ENCODE results near the gene COL11A1.

The COL11A1 gene

DNA sequence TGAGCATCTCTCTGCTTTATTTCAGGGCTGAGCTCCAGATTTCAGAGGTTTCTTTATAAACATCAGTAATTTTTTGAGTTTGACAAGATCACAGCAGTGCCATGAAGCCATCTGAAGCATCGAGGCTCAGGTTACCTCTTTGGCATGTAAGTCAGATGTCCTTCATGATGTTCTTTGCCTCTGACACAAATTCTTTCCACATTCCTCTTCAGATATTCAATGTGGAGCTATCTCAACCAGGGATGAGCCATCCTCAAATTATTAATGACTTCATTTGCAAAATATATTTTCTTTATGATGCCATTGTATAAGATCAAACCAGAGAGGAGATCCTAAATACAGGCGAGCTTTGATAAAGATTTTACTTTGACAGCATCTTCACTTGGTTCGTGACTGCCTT, 256.7 kb downstream of the COL11A1 start:
- TF ChIP-seq CTCF (IDR thresholded peaks at IDR 0.05; ENCODE audit: low read depth, low read length), result no peak
- TF ChIP-seq EZH2phosphoT487 (IDR thresholded peaks at IDR 0.05; ENCODE audit: low read depth), result no peak
- Histone ChIP-seq H3K9me3 (ENCODE audit: insufficient read depth, low read length) (no peaks in the 10 kb centered on the region), H3K4me1 (ENCODE audit: low read length) (no peaks in the 10 kb centered on the region), H4K20me1 (ENCODE audit: insufficient read depth, low read length) (no peaks in the 10 kb centered on the region), H3K4me2 (ENCODE audit: low read length) (no peak overlapping the region), H3K27me3 (ENCODE audit: low read depth, low read length) (no peaks in the 10 kb centered on the region), H3K27ac (ENCODE audit: low read length) (no peak overlapping the region), H3K4me3 (ENCODE audit: low read length) (no peak overlapping the region), H3K36me3 (replicated peaks; ENCODE audit: low read depth, low read length) (no peaks in the 10 kb centered on the region), H2AFZ (ENCODE audit: low read depth, low read length) (no peak overlapping the region), H3K9ac (ENCODE audit: low read length) (no peak overlapping the region), H3K79me2 (ENCODE audit: low read length) (no peaks in the 10 kb centered on the region)

- no peak overlapping the region for H3K9ac ChIP-seq (ENCODE audit: low read length)
- no peak overlapping the region for H3K4me3 ChIP-seq (ENCODE audit: low read length)
- H3K27ac ChIP-seq (ENCODE audit: low read length), result no peak overlapping the region
- H3K4me1 ChIP-seq (ENCODE audit: low read length), result no peaks in the 10 kb centered on the region
- H3K79me2 ChIP-seq (ENCODE audit: low read length), result no peaks in the 10 kb centered on the region
- no peaks in the 10 kb centered on the region for H3K27me3 ChIP-seq (ENCODE audit: low read depth, low read length)
- TF ChIP-seq EZH2phosphoT487 (IDR thresholded peaks at IDR 0.05; ENCODE audit: low read depth), result no peak
- TF ChIP-seq CTCF (IDR thresholded peaks at IDR 0.05; ENCODE audit: low read depth, low read length), result no peak
- H3K9me3 ChIP-seq (ENCODE audit: insufficient read depth, low read length), result no peaks in the 10 kb centered on the region
- H3K4me2 ChIP-seq (ENCODE audit: low read length), result no peak overlapping the region
- no peaks in the 10 kb centered on the region for H3K36me3 ChIP-seq (replicated peaks; ENCODE audit: low read depth, low read length)
- H4K20me1 ChIP-seq (ENCODE audit: insufficient read depth, low read length), result no peaks in the 10 kb centered on the region
- H2AFZ ChIP-seq (ENCODE audit: low read depth, low read length), result no peak overlapping the region
Measured at GRCh38 chr1:102842606-102843005, 265.7 kb downstream of the COL11A1 start.

GRCh38 chr1:102840741-102841140, 267.6 kb downstream of the COL11A1 start:
- Histone ChIP-seq H3K4me1 (ENCODE audit: low read length) (no peaks in the 10 kb centered on the region), H2AFZ (ENCODE audit: low read depth, low read length) (no peak overlapping the region), H3K9me3 (ENCODE audit: insufficient read depth, low read length) (no peaks in the 10 kb centered on the region), H3K4me2 (ENCODE audit: low read length) (no peak overlapping the region), H3K36me3 (replicated peaks; ENCODE audit: low read depth, low read length) (no peaks in the 10 kb centered on the region), H3K4me3 (ENCODE audit: low read length) (no peak overlapping the region), H3K27ac (ENCODE audit: low read length) (no peak overlapping the region), H3K79me2 (ENCODE audit: low read length) (no peaks in the 10 kb centered on the region), H4K20me1 (ENCODE audit: insufficient read depth, low read length) (no peaks in the 10 kb centered on the region), H3K27me3 (ENCODE audit: low read depth, low read length) (no peaks in the 10 kb centered on the region), H3K9ac (ENCODE audit: low read length) (no peak overlapping the region)
- no peak for TF ChIP-seq EZH2phosphoT487 (IDR thresholded peaks at IDR 0.05; ENCODE audit: low read depth)
- no peak for TF ChIP-seq CTCF (IDR thresholded peaks at IDR 0.05; ENCODE audit: low read depth, low read length)

- TF ChIP-seq EZH2phosphoT487 (IDR thresholded peaks at IDR 0.05; ENCODE audit: low read depth), result no peak
- TF ChIP-seq CTCF (IDR thresholded peaks at IDR 0.05; ENCODE audit: low read depth, low read length), result no peak
- Histone ChIP-seq H3K36me3 (replicated peaks; ENCODE audit: low read depth, low read length) (no peaks in the 10 kb centered on the region), H3K27ac (ENCODE audit: low read length) (no peak overlapping the region), H3K4me2 (ENCODE audit: low read length) (no peak overlapping the region), H3K9me3 (ENCODE audit: insufficient read depth, low read length) (no peaks in the 10 kb centered on the region), H3K9ac (ENCODE audit: low read length) (no peak overlapping the region), H3K4me3 (ENCODE audit: low read length) (no peak overlapping the region), H3K4me1 (ENCODE audit: low read length) (no peaks in the 10 kb centered on the region), H4K20me1 (ENCODE audit: insufficient read depth, low read length) (no peaks in the 10 kb centered on the region), H3K27me3 (ENCODE audit: low read depth, low read length) (no peaks in the 10 kb centered on the region), H2AFZ (ENCODE audit: low read depth, low read length) (no peak overlapping the region), H3K79me2 (ENCODE audit: low read length) (no peaks in the 10 kb centered on the region)
Measured at GRCh38 chr1:102838016-102838415, 270.3 kb downstream of the COL11A1 start.
